NCI-H1436 (cell line): ENCODE data around the gene POTEG.
"Not testable (repeated sequence)": the region's sequence is repeated elsewhere in the genome, so short reads cannot be mapped to it uniquely, and the experiment has no call there.

Experiments used
- DNase-seq: peaks from one replicate; lab custom pipeline; 2025; lab: John Stamatoyannopoulos, UW

The POTEG gene

GRCh38 chr14:19434241-19434640, at the start of gene POTEG:
TSS of gene POTEG (minus strand) at chr14:19434341. CDS start at chr14:19434289, 52 bp downstream.
- not testable (repeated sequence) for DNase-seq

- DNase-seq = not testable (repeated sequence)
Measured at GRCh38 chr14:19482093-19482492, 48.0 kb upstream of the POTEG start.

DNA sequence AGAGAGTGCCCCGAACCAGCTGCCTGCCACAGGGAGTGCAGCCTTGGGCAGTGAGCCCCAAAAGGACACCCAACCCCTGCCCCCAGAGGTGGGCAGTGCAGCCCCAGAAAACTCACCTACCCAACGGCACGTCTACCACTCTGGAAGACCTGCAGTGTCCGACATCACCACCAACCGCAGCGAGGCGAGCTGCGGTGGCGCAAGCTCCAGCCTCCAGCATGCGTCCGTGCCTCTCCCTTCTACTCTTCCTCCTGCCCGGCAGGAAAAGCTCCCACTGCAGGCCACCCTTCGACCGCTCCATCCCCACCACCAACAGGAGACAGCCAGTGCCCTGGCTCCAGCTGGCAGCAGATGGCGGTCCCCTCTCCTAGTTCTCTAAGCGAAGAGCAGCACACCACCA, 47.3 kb upstream of the POTEG start:
- DNase-seq = not testable (repeated sequence)

GRCh38 chr14:19480491-19480890, 46.4 kb upstream of the POTEG start:
- not testable (repeated sequence) for DNase-seq

- DNase-seq = not testable (repeated sequence)
Measured at GRCh38 chr14:19445761-19446160, 11.6 kb upstream of the POTEG start.

DNA sequence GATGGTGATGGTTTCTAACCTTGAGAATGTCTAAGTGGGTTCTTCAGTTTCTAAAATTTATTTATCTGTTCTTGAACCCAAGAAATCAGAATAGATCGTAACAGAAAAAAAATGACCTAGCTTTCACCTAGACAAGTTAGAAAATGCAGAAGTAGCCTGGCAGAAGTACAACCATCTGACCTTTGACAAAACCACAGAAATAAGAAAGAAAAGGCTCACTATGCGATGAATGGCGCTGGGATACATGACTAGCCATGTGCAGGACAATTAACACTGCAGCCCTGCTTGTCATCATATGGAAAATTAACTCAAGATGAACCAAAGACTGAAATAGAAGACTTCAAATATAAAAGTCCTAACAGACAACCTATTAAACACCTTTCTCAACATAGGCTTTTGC, 5.7 kb upstream of the POTEG start:
- DNase-seq = not testable (repeated sequence)

DNA sequence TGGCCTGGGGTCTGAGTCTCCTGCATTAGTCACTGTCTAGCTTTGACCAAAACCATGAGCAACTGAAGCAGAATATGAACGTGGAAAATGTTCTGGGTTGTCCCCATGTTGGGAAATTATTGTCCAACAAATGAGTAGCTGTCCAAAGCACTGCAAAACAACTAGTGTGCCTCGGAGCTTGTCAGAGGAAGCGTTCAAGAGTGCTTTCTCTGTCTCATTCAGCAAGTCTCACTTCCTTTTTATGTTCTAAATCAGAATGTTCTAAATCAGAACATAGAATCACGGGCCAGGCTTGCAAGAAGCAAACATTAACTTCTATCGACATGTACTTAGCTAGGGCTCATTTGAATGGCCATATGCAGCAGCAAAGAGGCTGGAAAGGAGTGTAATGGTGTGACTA, 5.1 kb upstream of the POTEG start:
- not testable (repeated sequence) for DNase-seq

DNA sequence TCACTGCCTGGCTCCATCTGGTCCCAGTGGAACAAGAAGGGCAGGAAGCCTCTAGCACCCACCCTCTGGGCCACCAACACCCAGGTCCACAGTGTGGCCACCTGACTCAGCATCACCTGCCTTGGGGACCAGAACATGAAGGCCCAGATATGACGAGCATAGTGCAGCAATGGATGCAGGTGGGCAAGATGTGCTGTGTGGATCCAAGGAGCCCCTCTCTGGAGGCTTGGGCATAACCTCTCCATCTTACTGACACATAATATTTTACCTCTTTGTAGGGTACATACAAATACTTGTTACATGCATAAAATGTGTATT, 2.9 kb upstream of the POTEG start:
- DNase-seq = not testable (repeated sequence)

- not testable (repeated sequence) for DNase-seq
Measured at GRCh38 chr14:19436311-19437125, 2.4 kb upstream of the POTEG start.

- DNase-seq = not testable (repeated sequence)
Measured at GRCh38 chr14:19435852-19436251, 1.7 kb upstream of the POTEG start.

DNA sequence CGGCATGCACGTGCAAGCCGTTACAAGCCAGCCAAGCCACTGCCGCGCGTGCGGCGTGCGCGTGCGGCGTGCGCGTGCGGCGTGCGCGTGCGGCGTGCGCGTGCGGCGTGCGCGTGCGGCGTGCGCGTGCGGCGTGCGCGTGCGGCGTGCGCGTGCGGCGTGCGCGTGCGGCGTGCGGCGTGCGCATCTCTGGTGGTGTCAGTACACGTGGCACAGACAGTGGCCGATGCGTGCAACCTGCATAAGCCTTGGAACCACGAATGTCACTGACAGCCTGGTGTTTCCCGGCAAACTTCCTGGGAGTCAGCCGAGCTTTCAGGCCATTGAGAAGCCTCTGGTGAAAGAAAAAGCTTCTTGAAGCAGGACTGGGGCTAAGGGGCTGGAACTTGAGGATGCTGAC, 750 bp upstream of the POTEG start:
- not testable (repeated sequence) for DNase-seq

GRCh38 chr14:19433765-19434164, 376 bp downstream of the POTEG start:
- not testable (repeated sequence) for DNase-seq

DNA sequence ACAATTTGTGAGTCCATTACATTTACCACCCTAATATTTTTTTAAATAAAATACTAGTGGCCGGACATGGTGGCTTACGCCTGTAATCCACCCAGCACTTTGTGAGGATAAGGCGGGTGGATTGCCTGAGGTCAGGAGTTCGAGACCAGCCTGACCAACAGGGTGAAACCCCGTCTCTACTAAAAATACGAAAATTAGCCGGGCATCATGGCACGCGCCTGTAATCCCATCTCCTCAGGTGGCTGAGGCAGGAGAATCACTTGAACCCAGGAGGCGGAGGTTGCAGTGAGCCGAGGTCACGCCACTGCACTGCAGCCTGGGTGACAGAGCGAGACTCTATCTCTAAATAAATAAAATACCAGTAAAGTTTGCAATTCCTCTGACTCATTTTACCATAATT, 25.6 kb downstream of the POTEG start:
- not testable (repeated sequence) for DNase-seq

GRCh38 chr14:19402097-19402496, 32.0 kb downstream of the POTEG start:
- not testable (repeated sequence) for DNase-seq

- not testable (repeated sequence) for DNase-seq
Measured at GRCh38 chr14:19394727-19395126, 39.4 kb downstream of the POTEG start.

- DNase-seq = not testable (repeated sequence)
Measured at GRCh38 chr14:19390230-19390629, 43.9 kb downstream of the POTEG start.

DNA sequence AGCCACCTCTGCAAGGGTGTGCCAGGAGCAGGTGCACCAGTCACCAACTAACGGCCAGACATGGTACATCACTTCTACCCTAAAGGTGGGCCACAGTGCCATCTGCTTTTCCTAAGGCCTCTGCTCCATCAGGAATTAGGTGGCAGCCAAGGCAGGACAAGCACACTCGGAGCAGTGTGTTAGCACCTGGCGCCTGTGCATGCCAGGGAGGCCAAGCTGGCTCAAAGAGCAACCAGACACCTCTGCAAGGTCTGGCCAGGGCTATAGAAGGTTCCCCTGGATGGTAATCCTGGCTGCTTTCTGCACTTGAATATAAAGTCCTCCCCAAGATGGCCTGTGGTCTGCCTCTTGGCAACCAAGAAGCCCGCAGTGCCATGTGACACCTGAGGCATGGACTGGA, 45.4 kb downstream of the POTEG start:
- not testable (repeated sequence) for DNase-seq

GRCh38 chr14:19386996-19387395, 47.1 kb downstream of the POTEG start:
- not testable (repeated sequence) for DNase-seq

DNA sequence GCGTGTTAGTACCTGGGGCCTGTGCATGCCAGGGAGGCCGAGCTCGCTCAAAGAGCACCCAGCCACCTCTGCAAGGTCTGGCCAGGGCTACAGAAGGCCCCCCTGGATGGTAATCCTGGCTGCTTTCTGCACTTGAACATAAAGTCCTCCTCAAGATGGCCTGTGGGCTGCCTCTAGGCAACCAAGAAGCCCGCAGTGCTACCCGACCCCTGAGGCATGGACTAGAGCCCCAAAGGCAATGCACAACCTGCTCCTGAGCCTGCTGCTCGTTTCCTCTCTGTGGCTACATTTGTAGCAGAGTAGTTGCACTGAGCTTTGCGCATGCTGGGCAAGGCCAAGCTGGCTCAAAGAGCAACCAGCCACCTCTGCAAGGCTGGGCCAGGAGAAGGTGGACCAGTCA, 47.8 kb downstream of the POTEG start:
- not testable (repeated sequence) for DNase-seq

- not testable (repeated sequence) for DNase-seq
Measured at GRCh38 chr14:19384088-19384781, 49.9 kb downstream of the POTEG start.

- DNase-seq = not testable (repeated sequence)
Measured at GRCh38 chr14:19383008-19383584, 51.0 kb downstream of the POTEG start.

GRCh38 chr14:19380137-19380536, 54.0 kb downstream of the POTEG start:
- not testable (repeated sequence) for DNase-seq

- DNase-seq = not testable (repeated sequence)
Measured at GRCh38 chr14:19374451-19374903, 59.7 kb downstream of the POTEG start.
